Thyroid gland (tissue), 4 donors: ENCODE data around the gene IBTK.

Source experiments
- POLR2A ChIP-seq, 2 donors: fragments of 450-650 bp; IDR thresholded peaks; one replicate each; pipeline ENCODE4 v1.6.1; 2017; ENCODE audit warnings: antibody characterized with exemption in 2 of 2, mild to moderate bottlenecking in 2 of 2, moderate library complexity in 1 of 2
- TF ChIP-seq, protein P1 (sequence below), 6 experiments: fragments of 200-600 bp in 3 of 6; fragments of 450-650 bp in 3 of 6; sonication (generic) in 3 of 6; IDR thresholded peaks; one replicate each; pipeline ENCODE4 v1.5.1; 2016 to 2019; ENCODE audit warnings: antibody characterized with exemption in 6 of 6, mild to moderate bottlenecking in 2 of 6, inconsistent platforms in 1 of 6, moderate library complexity in 1 of 6

- no peak for TF ChIP-seq POLR2A (IDR thresholded peaks at IDR 0.05)
- TF ChIP-seq, protein P1, sequence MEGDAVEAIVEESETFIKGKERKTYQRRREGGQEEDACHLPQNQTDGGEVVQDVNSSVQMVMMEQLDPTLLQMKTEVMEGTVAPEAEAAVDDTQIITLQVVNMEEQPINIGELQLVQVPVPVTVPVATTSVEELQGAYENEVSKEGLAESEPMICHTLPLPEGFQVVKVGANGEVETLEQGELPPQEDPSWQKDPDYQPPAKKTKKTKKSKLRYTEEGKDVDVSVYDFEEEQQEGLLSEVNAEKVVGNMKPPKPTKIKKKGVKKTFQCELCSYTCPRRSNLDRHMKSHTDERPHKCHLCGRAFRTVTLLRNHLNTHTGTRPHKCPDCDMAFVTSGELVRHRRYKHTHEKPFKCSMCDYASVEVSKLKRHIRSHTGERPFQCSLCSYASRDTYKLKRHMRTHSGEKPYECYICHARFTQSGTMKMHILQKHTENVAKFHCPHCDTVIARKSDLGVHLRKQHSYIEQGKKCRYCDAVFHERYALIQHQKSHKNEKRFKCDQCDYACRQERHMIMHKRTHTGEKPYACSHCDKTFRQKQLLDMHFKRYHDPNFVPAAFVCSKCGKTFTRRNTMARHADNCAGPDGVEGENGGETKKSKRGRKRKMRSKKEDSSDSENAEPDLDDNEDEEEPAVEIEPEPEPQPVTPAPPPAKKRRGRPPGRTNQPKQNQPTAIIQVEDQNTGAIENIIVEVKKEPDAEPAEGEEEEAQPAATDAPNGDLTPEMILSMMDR (IDR thresholded peaks at IDR 0.05), result no peak
Measured at GRCh38 chr6:82160255-82160990, 87.1 kb downstream of the IBTK start.
